HG02763 (cell line): Measurements from ENCODE around the gene TAS2R46.
"Not testable (repeated sequence)": the region's sequence is repeated elsewhere in the genome, so short reads cannot be mapped to it uniquely, and the experiment has no call there.

Experiments used
- ATAC-seq: cut with Tn5 transposase; IDR thresholded peaks from one replicate; pipeline ENCODE4 v1.9.1; 2021; ENCODE audit warnings: mild to moderate bottlenecking, moderate library complexity; ENCODE audit not compliant: unreplicated experiment

TAS2R46 gene

GRCh38 chr12:11062194-11062593, at the start of gene TAS2R46:
TAS2R46 (minus strand) TSS chr12:11062294; CDS start chr12:11062294, 0 bp downstream.
- not testable (repeated sequence) for ATAC-seq

- not testable (repeated sequence) for ATAC-seq
These were observed 49.1 kb upstream of the TAS2R46 start for GRCh38 chr12:11111213-11111612.

GRCh38 chr12:11108862-11109261, 46.8 kb upstream of the TAS2R46 start:
- no peak for ATAC-seq

GRCh38 chr12:11107719-11108118, 45.6 kb upstream of the TAS2R46 start:
- no peak for ATAC-seq

- no peak for ATAC-seq
These were observed 44.2 kb upstream of the TAS2R46 start for GRCh38 chr12:11106288-11106687.

- no peak for ATAC-seq
These were observed 43.5 kb upstream of the TAS2R46 start for GRCh38 chr12:11105546-11105945.

- not testable (repeated sequence) for ATAC-seq
These were observed 32.8 kb upstream of the TAS2R46 start for GRCh38 chr12:11094910-11095309.

- ATAC-seq = no peak
These were observed 30.0 kb upstream of the TAS2R46 start, which contains the start of gene TAS2R43 for GRCh38 chr12:11092128-11092527. TAS2R43 (minus strand) TSS chr12:11092313; CDS start chr12:11092229, 84 bp downstream.

- no peak for ATAC-seq
These were observed 27.2 kb upstream of the TAS2R46 start for GRCh38 chr12:11089246-11089645.

GRCh38 chr12:11085419-11085818, 23.3 kb upstream of the TAS2R46 start:
- ATAC-seq = no peak

- no peak for ATAC-seq
These were observed 19.9 kb upstream of the TAS2R46 start for GRCh38 chr12:11081987-11082386.

- no peak for ATAC-seq
These were observed 16.2 kb upstream of the TAS2R46 start for GRCh38 chr12:11078246-11078645.

- ATAC-seq = no peak
These were observed 13.5 kb upstream of the TAS2R46 start for GRCh38 chr12:11075642-11076041.

- no peak for ATAC-seq
These were observed 9.3 kb upstream of the TAS2R46 start for GRCh38 chr12:11071414-11071813.

- ATAC-seq = no peak
These were observed 8.9 kb upstream of the TAS2R46 start for GRCh38 chr12:11070999-11071398.

GRCh38 chr12:11069854-11070365, 7.8 kb upstream of the TAS2R46 start:
- ATAC-seq = no peak

- ATAC-seq = no peak
These were observed 5.4 kb upstream of the TAS2R46 start for GRCh38 chr12:11067514-11067913.

- no peak for ATAC-seq
These were observed 2.3 kb downstream of the TAS2R46 start for GRCh38 chr12:11059784-11060183.

GRCh38 chr12:11059041-11059440, 3.1 kb downstream of the TAS2R46 start:
- ATAC-seq = no peak

- ATAC-seq = no peak
These were observed 6.8 kb downstream of the TAS2R46 start for GRCh38 chr12:11055306-11055705.

- not testable (repeated sequence) for ATAC-seq
These were observed 12.1 kb downstream of the TAS2R46 start for GRCh38 chr12:11049806-11050531.

GRCh38 chr12:11041366-11041765, 20.7 kb downstream of the TAS2R46 start:
- ATAC-seq = not testable (repeated sequence)

GRCh38 chr12:11040162-11040561, 21.9 kb downstream of the TAS2R46 start:
- ATAC-seq = no peak
